ENCODE measurements around the gene ZNF329. TPM values are rescaled to one million over a fixed set of nuclear protein-coding genes. Genes with fewer than 3 reads are reported as not detected.
"Not testable (repeated sequence)": the region's sequence is repeated elsewhere in the genome, so short reads cannot be mapped to it uniquely, and the experiment has no call there.

The ZNF329 gene
- polyA plus RNA-seq, 2 donors, result 2.0 to 2.3 TPM

- H3K36me3 ChIP-seq (ENCODE audit: control insufficient read depth in 2 of 2, insufficient read depth in 2 of 2, low read length in 1 of 2), result no peaks in the 10 kb centered on the region
- no peak overlapping the region for H3K4me3 ChIP-seq (ENCODE audit: low read depth in 1 of 2, low read length in 2 of 2)
- H3K9me3 ChIP-seq (ENCODE audit: control insufficient read depth in 2 of 2, insufficient read depth in 1 of 2, low read depth in 1 of 2, low read length in 1 of 2), result peaks cover 16 to 40% of the 10 kb centered on the region in 2 donors
- H3K4me1 ChIP-seq (ENCODE audit: control insufficient read depth in 2 of 2, insufficient read depth in 2 of 2, low read length in 1 of 2), result no peaks in the 10 kb centered on the region
- H3K27ac ChIP-seq (ENCODE audit: low read depth in 2 of 2, low read length in 1 of 2), result no peak overlapping the region
- H3K27me3 ChIP-seq (ENCODE audit: control insufficient read depth in 1 of 2, insufficient read depth in 2 of 2, low read length in 2 of 2), result no peaks in the 10 kb centered on the region
- WGBS, 2 donors, result 88 to 90% methylated on average over 1 of the region's 1 CpG
These were observed 15.7 kb upstream of the ZNF329 start for GRCh38 chr19:58166268-58166667.

GRCh38 chr19:58157045-58157728 lies 6.6 kb upstream of the ZNF329 start:
- H3K36me3 ChIP-seq (ENCODE audit: control insufficient read depth in 2 of 2, insufficient read depth in 2 of 2, low read length in 1 of 2), result no peaks in the 10 kb centered on the region
- H3K27ac ChIP-seq (ENCODE audit: low read depth in 2 of 2, low read length in 1 of 2), result no peak overlapping the region
- 90 to 93% methylated on average over 53 of the region's 53 CpGs for WGBS, 2 donors
- H3K27me3 ChIP-seq (ENCODE audit: control insufficient read depth in 1 of 2, insufficient read depth in 2 of 2, low read length in 2 of 2), result no peaks in the 10 kb centered on the region
- peaks cover 0 to 7% of the 10 kb centered on the region in 2 donors for H3K4me1 ChIP-seq (ENCODE audit: control insufficient read depth in 2 of 2, insufficient read depth in 2 of 2, low read length in 1 of 2)
- peaks cover 3 to 7% of the 10 kb centered on the region in 2 donors for H3K9me3 ChIP-seq (ENCODE audit: control insufficient read depth in 2 of 2, insufficient read depth in 1 of 2, low read depth in 1 of 2, low read length in 1 of 2)
- H3K4me3 ChIP-seq (ENCODE audit: low read depth in 1 of 2, low read length in 2 of 2), result no peak overlapping the region

- peaks cover 0 to under 1% of the 10 kb centered on the region in 2 donors for H3K9me3 ChIP-seq (ENCODE audit: control insufficient read depth in 2 of 2, insufficient read depth in 1 of 2, low read depth in 1 of 2, low read length in 1 of 2)
- peak overlapping the region; percentile 90 to 92 for H3K27ac ChIP-seq (ENCODE audit: low read depth in 2 of 2, low read length in 1 of 2)
- WGBS, 2 donors, result 2 to 3% methylated on average over 78 to 85 of the region's 85 CpGs
- H3K27me3 ChIP-seq (ENCODE audit: control insufficient read depth in 1 of 2, insufficient read depth in 2 of 2, low read length in 2 of 2), result no peaks in the 10 kb centered on the region
- H3K36me3 ChIP-seq (ENCODE audit: control insufficient read depth in 2 of 2, insufficient read depth in 2 of 2, low read length in 1 of 2), result no peaks in the 10 kb centered on the region
- H3K4me3 ChIP-seq (ENCODE audit: low read depth in 1 of 2, low read length in 2 of 2), result peak overlapping the region; percentile 69 to 88
- peaks cover 0 to 7% of the 10 kb centered on the region in 2 donors for H3K4me1 ChIP-seq (ENCODE audit: control insufficient read depth in 2 of 2, insufficient read depth in 2 of 2, low read length in 1 of 2)
These were observed 4.4 kb upstream of the ZNF329 start for GRCh38 chr19:58154679-58155648.

DNA sequence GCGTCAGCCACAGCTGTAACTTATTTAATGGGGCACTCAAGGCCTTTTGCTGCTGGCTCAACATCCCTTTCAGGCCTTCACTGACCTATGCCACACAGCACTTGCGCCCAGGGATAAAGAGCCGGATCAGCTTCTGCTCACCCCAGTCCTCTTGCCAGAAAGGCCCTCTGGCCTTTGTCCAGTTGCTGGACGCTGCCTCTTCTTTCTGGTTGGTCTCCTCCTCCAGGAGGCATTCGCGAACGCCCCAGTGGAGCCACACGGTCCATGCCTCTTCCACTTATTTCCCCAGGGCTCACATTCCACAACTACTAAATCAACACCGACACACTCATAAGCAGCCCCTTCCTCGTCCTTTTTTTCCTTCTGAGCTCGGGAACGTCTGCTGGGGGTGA lies 3.7 kb upstream of the ZNF329 start:
- Histone ChIP-seq H3K27ac (ENCODE audit: low read depth in 2 of 2, low read length in 1 of 2) (peak overlapping the region; percentile 90 to 92), H3K4me1 (ENCODE audit: control insufficient read depth in 2 of 2, insufficient read depth in 2 of 2, low read length in 1 of 2) (peaks cover 0 to 7% of the 10 kb centered on the region in 2 donors), H3K9me3 (ENCODE audit: control insufficient read depth in 2 of 2, insufficient read depth in 1 of 2, low read depth in 1 of 2, low read length in 1 of 2) (no peaks in the 10 kb centered on the region), H3K27me3 (ENCODE audit: control insufficient read depth in 1 of 2, insufficient read depth in 2 of 2, low read length in 2 of 2) (no peaks in the 10 kb centered on the region), H3K4me3 (ENCODE audit: low read depth in 1 of 2, low read length in 2 of 2) (peak overlapping the region; percentile 69 to 88), H3K36me3 (ENCODE audit: control insufficient read depth in 2 of 2, insufficient read depth in 2 of 2, low read length in 1 of 2) (no peaks in the 10 kb centered on the region)
- 5 to 9% methylated on average over 12 of the region's 12 CpGs for WGBS, 2 donors

DNA sequence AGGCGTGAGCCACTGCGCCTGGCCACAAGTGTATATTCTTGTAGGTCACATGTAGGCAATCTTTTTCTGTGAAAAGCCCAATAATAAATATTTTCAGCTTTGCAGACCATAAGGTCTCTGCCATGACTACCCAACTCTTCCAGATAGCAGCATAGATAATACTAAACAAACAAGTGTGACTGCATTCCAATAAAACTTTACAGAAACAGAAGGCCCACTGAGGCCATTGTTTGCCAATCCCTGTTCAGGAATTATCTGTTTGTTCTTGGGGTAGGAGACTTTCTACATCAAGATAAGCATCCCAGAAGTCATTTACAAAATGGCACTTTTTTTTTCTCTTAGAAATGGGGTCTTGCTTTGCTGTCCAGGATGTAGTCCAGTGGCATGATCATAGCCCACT lies 2.8 kb upstream of the ZNF329 start:
- WGBS, 2 donors, result 94 to 95% methylated on average over 2 of the region's 2 CpGs
- no peak overlapping the region for H3K27ac ChIP-seq (ENCODE audit: low read depth in 2 of 2, low read length in 1 of 2)
- no peaks in the 10 kb centered on the region for H3K36me3 ChIP-seq (ENCODE audit: control insufficient read depth in 2 of 2, insufficient read depth in 2 of 2, low read length in 1 of 2)
- H3K9me3 ChIP-seq (ENCODE audit: control insufficient read depth in 2 of 2, insufficient read depth in 1 of 2, low read depth in 1 of 2, low read length in 1 of 2), result no peaks in the 10 kb centered on the region
- H3K4me3 ChIP-seq (ENCODE audit: low read depth in 1 of 2, low read length in 2 of 2), result no peak overlapping the region
- no peaks in the 10 kb centered on the region for H3K27me3 ChIP-seq (ENCODE audit: control insufficient read depth in 1 of 2, insufficient read depth in 2 of 2, low read length in 2 of 2)
- H3K4me1 ChIP-seq (ENCODE audit: control insufficient read depth in 2 of 2, insufficient read depth in 2 of 2, low read length in 1 of 2), result peaks cover 0 to 7% of the 10 kb centered on the region in 2 donors

DNA sequence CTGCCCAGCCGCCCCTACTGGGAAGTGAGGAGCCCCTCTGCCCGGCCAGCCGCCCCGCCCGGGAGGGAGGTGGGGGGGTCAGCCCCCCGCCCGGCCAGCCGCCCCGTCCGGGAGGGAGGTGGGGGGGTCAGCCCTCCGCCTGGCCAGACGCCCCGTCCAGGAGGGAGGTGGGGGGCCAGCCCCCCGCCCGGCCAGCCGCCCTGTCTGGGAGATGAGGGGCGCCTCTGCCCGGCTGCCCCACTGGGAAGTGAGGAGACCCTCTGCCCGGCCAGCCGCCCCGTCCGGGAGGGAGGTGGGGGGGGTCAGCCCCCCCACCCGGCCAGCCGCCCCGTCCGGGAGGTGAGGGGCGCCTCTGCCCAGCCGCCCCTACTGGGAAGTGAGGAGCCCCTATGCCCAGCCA lies 3.1 kb downstream of the ZNF329 start:
- not testable (repeated sequence) for H3K4me1 ChIP-seq (ENCODE audit: control insufficient read depth in 2 of 2, insufficient read depth in 2 of 2, low read length in 1 of 2); H3K36me3 ChIP-seq (ENCODE audit: control insufficient read depth in 2 of 2, insufficient read depth in 2 of 2, low read length in 1 of 2); H3K4me3 ChIP-seq (ENCODE audit: low read depth in 1 of 2, low read length in 2 of 2); H3K9me3 ChIP-seq (ENCODE audit: control insufficient read depth in 2 of 2, insufficient read depth in 1 of 2, low read depth in 1 of 2, low read length in 1 of 2); H3K27me3 ChIP-seq (ENCODE audit: control insufficient read depth in 1 of 2, insufficient read depth in 2 of 2, low read length in 2 of 2); H3K27ac ChIP-seq (ENCODE audit: low read depth in 2 of 2, low read length in 1 of 2)
- 96 to 97% methylated on average over 9 to 23 of the region's 28 CpGs for WGBS, 2 donors

- Histone ChIP-seq H3K4me1 (ENCODE audit: control insufficient read depth in 2 of 2, insufficient read depth in 2 of 2, low read length in 1 of 2) (no peaks in the 10 kb centered on the region), H3K4me3 (ENCODE audit: low read depth in 1 of 2, low read length in 2 of 2) (no peak overlapping the region), H3K27ac (ENCODE audit: low read depth in 2 of 2, low read length in 1 of 2) (no peak overlapping the region), H3K27me3 (ENCODE audit: control insufficient read depth in 1 of 2, insufficient read depth in 2 of 2, low read length in 2 of 2) (no peaks in the 10 kb centered on the region), H3K9me3 (ENCODE audit: control insufficient read depth in 2 of 2, insufficient read depth in 1 of 2, low read depth in 1 of 2, low read length in 1 of 2) (peaks cover 8 to 14% of the 10 kb centered on the region in 2 donors), H3K36me3 (ENCODE audit: control insufficient read depth in 2 of 2, insufficient read depth in 2 of 2, low read length in 1 of 2) (peaks cover 2 to 8% of the 10 kb centered on the region in 2 donors)
- WGBS, 2 donors, result 97 to 100% methylated on average over 3 of the region's 3 CpGs
These were observed 4.7 kb downstream of the ZNF329 start for GRCh38 chr19:58145849-58146248.

DNA sequence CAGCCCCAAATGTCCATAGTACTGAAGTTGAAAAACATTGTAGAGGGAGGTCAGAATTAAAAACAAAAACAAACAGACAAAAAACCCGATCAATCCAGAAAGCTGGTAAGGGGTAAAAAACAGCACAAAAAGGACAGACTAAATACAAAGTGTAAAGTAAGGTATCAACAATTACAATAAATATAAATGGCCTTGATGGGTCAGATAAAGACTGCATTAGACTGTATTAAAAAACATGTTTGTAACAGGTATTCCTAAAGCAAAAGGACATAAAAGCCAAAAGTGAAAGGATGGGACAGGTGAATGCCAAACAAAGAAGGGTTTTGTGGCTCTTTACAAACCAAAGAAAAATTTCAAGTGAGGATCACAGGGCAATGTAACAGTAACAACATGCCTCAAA lies 16.3 kb downstream of the ZNF329 start:
- WGBS, 2 donors, result 98 to 100% methylated on average over 1 of the region's 1 CpG
- no peak overlapping the region for H3K4me3 ChIP-seq (ENCODE audit: low read depth in 1 of 2, low read length in 2 of 2)
- no peaks in the 10 kb centered on the region for H3K27me3 ChIP-seq (ENCODE audit: control insufficient read depth in 1 of 2, insufficient read depth in 2 of 2, low read length in 2 of 2)
- H3K27ac ChIP-seq (ENCODE audit: low read depth in 2 of 2, low read length in 1 of 2), result no peak overlapping the region
- no peaks in the 10 kb centered on the region for H3K4me1 ChIP-seq (ENCODE audit: control insufficient read depth in 2 of 2, insufficient read depth in 2 of 2, low read length in 1 of 2)
- peaks cover 23 to 46% of the 10 kb centered on the region in 2 donors for H3K9me3 ChIP-seq (ENCODE audit: control insufficient read depth in 2 of 2, insufficient read depth in 1 of 2, low read depth in 1 of 2, low read length in 1 of 2)
- H3K36me3 ChIP-seq (ENCODE audit: control insufficient read depth in 2 of 2, insufficient read depth in 2 of 2, low read length in 1 of 2), result peaks cover 10 to 24% of the 10 kb centered on the region in 2 donors

- H3K36me3 ChIP-seq (ENCODE audit: control insufficient read depth in 2 of 2, insufficient read depth in 2 of 2, low read length in 1 of 2), result peaks cover 21 to 31% of the 10 kb centered on the region in 2 donors
These were observed 21.3 kb downstream of the ZNF329 start for GRCh38 chr19:58129284-58129683.

More at GRCh38 chr19:58129284-58129683, 21.3 kb downstream of the ZNF329 start:
- peaks cover 38 to 68% of the 10 kb centered on the region in 2 donors for H3K9me3 ChIP-seq (ENCODE audit: control insufficient read depth in 2 of 2, insufficient read depth in 1 of 2, low read depth in 1 of 2, low read length in 1 of 2)
- 98 to 99% methylated on average over 3 of the region's 3 CpGs for WGBS, 2 donors
- no peaks in the 10 kb centered on the region for H3K4me1 ChIP-seq (ENCODE audit: control insufficient read depth in 2 of 2, insufficient read depth in 2 of 2, low read length in 1 of 2)
- no peaks in the 10 kb centered on the region for H3K27me3 ChIP-seq (ENCODE audit: control insufficient read depth in 1 of 2, insufficient read depth in 2 of 2, low read length in 2 of 2)
- no peak overlapping the region for H3K27ac ChIP-seq (ENCODE audit: low read depth in 2 of 2, low read length in 1 of 2)
- no peak overlapping the region for H3K4me3 ChIP-seq (ENCODE audit: low read depth in 1 of 2, low read length in 2 of 2)

All from esophagus (tissue), 2 donors.